Neural progenitor cell (in vitro differentiated cells): ENCODE results near the gene BLOC1S4. TPM values are rescaled to one million over a fixed set of nuclear protein-coding genes. Genes with fewer than 3 reads are reported as not detected.

Experiments
- DNase-seq: peaks from one replicate; pipeline ENCODE4 v3.0.0-alpha.2; 2016; ENCODE audit warnings: low spot score
- H2AFZ ChIP-seq: fragments of 200-600 bp; sonication (generic); replicated peaks from 2 replicates; pipeline ENCODE4 v1.6.1; 2016; ENCODE audit warnings: antibody characterized with exemption
- H3F3A ChIP-seq: fragments of 200-600 bp; sonication (generic); 2 replicates; pipeline ENCODE4 v1.6.1; 2016; ENCODE audit warnings: antibody characterized with exemption, low read depth
- H3K27ac ChIP-seq: fragments of 200-600 bp; sonication (generic); 2 replicates; pipeline ENCODE4 v1.5.1; 2016; ENCODE audit warnings: mild to moderate bottlenecking
- H3K27me3 ChIP-seq: fragments of 200-600 bp; sonication (generic); 2 replicates; pipeline ENCODE4 v1.6.1; 2016; ENCODE audit warnings: mild to moderate bottlenecking, moderate library complexity
- H3K36me3 ChIP-seq: fragments of 200-600 bp; sonication (generic); 2 replicates; pipeline ENCODE4 v1.5.1; 2016
- H3K4me1 ChIP-seq: fragments of 200-600 bp; sonication (generic); 2 replicates; pipeline ENCODE4 v1.6.1; 2016; ENCODE audit warnings: mixed run types
- H3K4me2 ChIP-seq: fragments of 200-600 bp; sonication (generic); 2 replicates; pipeline ENCODE4 v1.6.1; 2016
- H3K4me3 ChIP-seq: fragments of 200-600 bp; sonication (generic); 2 replicates; pipeline ENCODE4 v1.5.1; 2016
- H3K79me2 ChIP-seq: fragments of 200-600 bp; sonication (generic); 2 replicates; pipeline ENCODE4 v1.6.1; 2016; ENCODE audit warnings: low read depth
- H3K9ac ChIP-seq: fragments of 200-600 bp; sonication (generic); 2 replicates; pipeline ENCODE4 v1.6.1; 2016
- H3K9me3 ChIP-seq: fragments of 200-600 bp; sonication (generic); 2 replicates; pipeline ENCODE4 v1.5.1; 2016; ENCODE audit warnings: low read depth
- H4K20me1 ChIP-seq: fragments of 200-600 bp; sonication (generic); 2 replicates; pipeline ENCODE4 v1.6.1; 2016; ENCODE audit warnings: low read depth
- H3K27ac Mint-ChIP-seq: 3 replicates; pipeline ENCODE4 v1.8.0; 2021; ENCODE audit warnings: mixed read lengths
- H3K27me3 Mint-ChIP-seq: 2 replicates; pipeline ENCODE4 v1.8.0; 2022; ENCODE audit warnings: low read depth, mild to moderate bottlenecking, inconsistent platforms, moderate library complexity, mixed read lengths; ENCODE audit not compliant: insufficient read depth
- H3K36me3 Mint-ChIP-seq: 3 replicates; pipeline ENCODE4 v1.8.0; 2021; ENCODE audit warnings: mixed read lengths
- H3K4me1 Mint-ChIP-seq: 3 replicates; pipeline ENCODE4 v1.8.0; 2021; ENCODE audit warnings: mixed read lengths
- H3K4me3 Mint-ChIP-seq: 3 replicates; pipeline ENCODE4 v1.8.0; 2021; ENCODE audit warnings: mild to moderate bottlenecking, moderate library complexity, mixed read lengths
- H3K9me3 Mint-ChIP-seq: 3 replicates; pipeline ENCODE4 v1.8.0; 2020; ENCODE audit warnings: mixed read lengths
- CTCF ChIP-seq: fragments of 200-600 bp; sonication (generic); IDR thresholded peaks from 2 replicates; pipeline ENCODE4 v1.5.1; 2017; ENCODE audit warnings: antibody characterized with exemption, mild to moderate bottlenecking
- EZH2 ChIP-seq: fragments of 200-600 bp; sonication (generic); IDR thresholded peaks from 2 replicates; pipeline ENCODE4 v1.6.1; 2017; ENCODE audit warnings: antibody characterized with exemption, mild to moderate bottlenecking, moderate library complexity
- EZH2phosphoT487 ChIP-seq: fragments of 200-600 bp; sonication (generic); IDR thresholded peaks from 2 replicates; pipeline ENCODE4 v1.6.1; 2017; ENCODE audit warnings: antibody characterized with exemption
- total RNA-seq: library from RNA; depleted of rRNA; stranded (reverse); fragments of >200 nt; gene quantifications from 2 replicates; pipeline ENCODE4 v1.2.3, GENCODE V29; 2015; ENCODE audit warnings: low replicate concordance

BLOC1S4 gene
- total RNA-seq, 1 donor from 2014 or later, result 10.5 TPM

- Mint-ChIP-seq H3K27me3 (peaks cover 15% of the 10 kb centered on the region), H3K9me3 (no peaks in the 10 kb centered on the region), H3K27ac (no peak overlapping the region), H3K36me3 (no peaks in the 10 kb centered on the region), H3K4me1 (peaks cover 28% of the 10 kb centered on the region), H3K4me3 (no peak overlapping the region)
- H3K4me2 ChIP-seq, result no peak overlapping the region
- no peaks in the 10 kb centered on the region for H3K9me3 ChIP-seq
- no peak overlapping the region for H3K9ac ChIP-seq
- no peaks in the 10 kb centered on the region for H3K27me3 ChIP-seq
- no peak overlapping the region for H3K4me3 ChIP-seq
- H2AFZ ChIP-seq, result no peak overlapping the region
- H3K79me2 ChIP-seq, result no peaks in the 10 kb centered on the region
- H3K36me3 ChIP-seq, result no peaks in the 10 kb centered on the region
- H3K4me1 ChIP-seq, result peaks cover 7% of the 10 kb centered on the region
- H3K27ac ChIP-seq, result no peak overlapping the region
- no peak for TF ChIP-seq CTCF
- TF ChIP-seq EZH2phosphoT487, result no peak
- no peak for TF ChIP-seq EZH2
- H3F3A ChIP-seq, result no peaks in the 10 kb centered on the region
- no peak for DNase-seq
- no peaks in the 10 kb centered on the region for H4K20me1 ChIP-seq
Measured at GRCh38 chr4:6764976-6765620, 49.1 kb downstream of the BLOC1S4 start.

- H3K9me3 Mint-ChIP-seq, result no peaks in the 10 kb centered on the region
- no peaks in the 10 kb centered on the region for H3K79me2 ChIP-seq
- no peaks in the 10 kb centered on the region for H4K20me1 ChIP-seq
- no peaks in the 10 kb centered on the region for H3K36me3 Mint-ChIP-seq
- H2AFZ ChIP-seq, result no peak overlapping the region
- H3K27me3 ChIP-seq, result no peaks in the 10 kb centered on the region
- H3K4me3 Mint-ChIP-seq, result no peak overlapping the region
- no peak overlapping the region for H3K4me2 ChIP-seq
- no peak for TF ChIP-seq EZH2phosphoT487
- TF ChIP-seq EZH2, result no peak
- TF ChIP-seq CTCF, result no peak
- no peaks in the 10 kb centered on the region for H3K36me3 ChIP-seq
- no peak overlapping the region for H3K27ac Mint-ChIP-seq
- H3K4me1 Mint-ChIP-seq, result peaks cover 28% of the 10 kb centered on the region
- H3K4me3 ChIP-seq, result no peak overlapping the region
- peaks cover 7% of the 10 kb centered on the region for H3K4me1 ChIP-seq
- H3K27ac ChIP-seq, result no peak overlapping the region
- H3F3A ChIP-seq, result no peaks in the 10 kb centered on the region
- no peak overlapping the region for H3K9ac ChIP-seq
- no peak for DNase-seq
- H3K27me3 Mint-ChIP-seq, result peaks cover 16% of the 10 kb centered on the region
- no peaks in the 10 kb centered on the region for H3K9me3 ChIP-seq
Measured at GRCh38 chr4:6765703-6766102, 49.7 kb downstream of the BLOC1S4 start.

Other genes starting within 250 kb of the BLOC1S4 start
- 2.5 and 3.5 TPM in 2 replicates for gene PPP2R2C, start 243.6 kb upstream of the BLOC1S4 start, total RNA-seq
- gene MAN2B2, start 141.0 kb upstream of the BLOC1S4 start, total RNA-seq, result 2.7 and 6.3 TPM in 2 replicates
- gene MRFAP1, start 75.5 kb upstream of the BLOC1S4 start, total RNA-seq, result 162 and 178 TPM in 2 replicates
- not detected in 2 replicates for gene S100P, start 22.3 kb upstream of the BLOC1S4 start, total RNA-seq
- 90.6 and 141 TPM in 2 replicates for gene MRFAP1L1, start 6.3 kb upstream of the BLOC1S4 start, total RNA-seq
- 42.9 and 52.2 TPM in 2 replicates for gene KIAA0232, start 66.6 kb downstream of the BLOC1S4 start, total RNA-seq
- 47.9 and 58.8 TPM in 2 replicates for gene TBC1D14, start 193.7 kb downstream of the BLOC1S4 start, total RNA-seq